HepG2 (cell line): Measurements from ENCODE around the gene DAG1. TPM values are rescaled to one million over a fixed set of nuclear protein-coding genes. Genes with fewer than 3 reads are reported as not detected.

Experiments
- BCL6 ChIP-seq: IDR thresholded peaks from 2 replicates; pipeline ENCODE4 v1.6.1; 2016; ENCODE audit warnings: missing genetic modification reagents, missing compliant biosample characterization
- FOXJ3 ChIP-seq: sonication (generic); formaldehyde crosslinking; IDR thresholded peaks from 2 replicates; pipeline ENCODE4 v1.4.0; 2020; ENCODE audit warnings: missing genetic modification reagents, mild to moderate bottlenecking, borderline replicate concordance
- HMG20A ChIP-seq: IDR thresholded peaks from 2 replicates; pipeline ENCODE4 v1.6.1; 2016; ENCODE audit warnings: borderline replicate concordance
- HOXA5 ChIP-seq: sonication (generic); formaldehyde crosslinking; IDR thresholded peaks from 2 replicates; pipeline ENCODE4 v1.4.0; 2020; ENCODE audit warnings: missing genetic modification reagents
- IKZF4 ChIP-seq: sonication (generic); formaldehyde crosslinking; IDR thresholded peaks from 2 replicates; pipeline ENCODE4 v1.5.1; 2020; ENCODE audit warnings: borderline replicate concordance, mild to moderate bottlenecking, low read depth, missing genetic modification reagents; ENCODE audit errors: not compliant biosample characterization
- MAFF ChIP-seq: IDR thresholded peaks from 2 replicates; pipeline ENCODE4 v1.6.1; 2011; ENCODE audit warnings: low read depth, low read length, improper control_type of control experiment
- MTA1 ChIP-seq: sonication (generic); formaldehyde crosslinking; IDR thresholded peaks from 2 replicates; pipeline ENCODE4 v1.4.0; 2020; ENCODE audit warnings: missing genetic modification reagents, mild to moderate bottlenecking, borderline replicate concordance
- PHF20 ChIP-seq: sonication (generic); formaldehyde crosslinking; IDR thresholded peaks from 2 replicates; pipeline ENCODE4 v1.5.0; 2020; ENCODE audit warnings: mild to moderate bottlenecking, missing genetic modification reagents
- PHF21A ChIP-seq: sonication (generic); formaldehyde crosslinking; IDR thresholded peaks from 2 replicates; pipeline ENCODE4 v1.5.0; 2020; ENCODE audit warnings: mild to moderate bottlenecking, missing genetic modification reagents
- RBM22 ChIP-seq: fragments of 200-400 bp; formaldehyde crosslinking; optimal IDR thresholded peaks from 2 replicates; pipeline ENCODE3; 2017; ENCODE audit warnings: mild to moderate bottlenecking, low read length, moderate library complexity
- SNAPC4 ChIP-seq: sonication (generic); formaldehyde crosslinking; IDR thresholded peaks from 2 replicates; pipeline ENCODE4 v1.4.0; 2020; ENCODE audit warnings: mild to moderate bottlenecking, missing genetic modification reagents
- SP1 ChIP-seq, 2 experiments: fragments of 450-650 bp in 1 of 2; sonication (generic) in 1 of 2; formaldehyde crosslinking in 1 of 2; IDR thresholded peaks; 2 replicates each; pipeline versions ENCODE4 v1.4.0 to v1.6.1; 2016 to 2020; ENCODE audit warnings: missing genetic modification reagents in 1 of 2
- SP5 ChIP-seq: IDR thresholded peaks from 2 replicates; pipeline ENCODE4 v1.6.1; 2016; ENCODE audit warnings: low read depth, borderline replicate concordance
- TAF1 ChIP-seq: sonication (generic); formaldehyde crosslinking; IDR thresholded peaks from 2 replicates; pipeline ENCODE4 v1.4.0; 2020; ENCODE audit warnings: missing genetic modification reagents
- ZC3H13 ChIP-seq: sonication (generic); formaldehyde crosslinking; IDR thresholded peaks from 2 replicates; pipeline ENCODE4 v1.8.1; 2023; ENCODE audit warnings: mild to moderate bottlenecking, missing genetic modification reagents, moderate library complexity
- ZNF225 ChIP-seq: sonication (generic); formaldehyde crosslinking; IDR thresholded peaks from 2 replicates; pipeline ENCODE4 v1.4.0; 2020; ENCODE audit warnings: mild to moderate bottlenecking, missing genetic modification reagents
- ZNF275 ChIP-seq: sonication (generic); formaldehyde crosslinking; IDR thresholded peaks from 2 replicates; pipeline ENCODE4 v1.8.0; 2022; ENCODE audit warnings: missing genetic modification reagents, mild to moderate bottlenecking, inconsistent platforms, borderline replicate concordance
- ZNF704 ChIP-seq: sonication (generic); formaldehyde crosslinking; IDR thresholded peaks from 2 replicates; pipeline ENCODE4 v1.8.1; 2023; ENCODE audit warnings: mild to moderate bottlenecking, inconsistent platforms, moderate library complexity, missing genetic modification reagents, borderline replicate concordance
- ZNF788 ChIP-seq: sonication (generic); formaldehyde crosslinking; IDR thresholded peaks from 2 replicates; pipeline ENCODE4 v1.5.0; 2020; ENCODE audit warnings: mild to moderate bottlenecking, missing genetic modification reagents, borderline replicate concordance
- ZNF850 ChIP-seq: sonication (generic); formaldehyde crosslinking; conservative IDR thresholded peaks from 2 replicates; pipeline ENCODE4 v1.9.0; 2021; ENCODE audit warnings: mild to moderate bottlenecking, missing genetic modification reagents
- polyA plus RNA-seq, 8 experiments: library from polyadenylated mRNA; depleted of rRNA in 3 of 8; stranded (reverse) in 7 of 8; unstranded in 1 of 8; fragments of >200 nt; fragmentation: Illumina TruSeq in 4 of 8; extraction: Trizol in 4 of 8; gene quantifications; 2 replicates each; pipeline versions ENCODE4 v1.2.1 to v1.2.3, GENCODE V29; 2011 to 2016; ENCODE audit warnings: low read depth in 4 of 8, missing spikeins in 1 of 8, mixed read lengths in 1 of 8; ENCODE audit not compliant: insufficient read depth in 1 of 8
- total RNA-seq, 5 experiments: library from RNA; depleted of rRNA; stranded (reverse); fragments of >200 nt; fragmentation: Illumina TruSeq; extraction: Trizol; gene quantifications; 2 replicates each; pipeline ENCODE4 v1.2.3, GENCODE V29; 2016; ENCODE audit warnings: low read depth in 1 of 5
- TF ChIP-seq, protein P1 (sequence below): IDR thresholded peaks from 2 replicates; pipeline ENCODE4 v1.6.1; 2018; ENCODE audit warnings: missing genetic modification reagents, mild to moderate bottlenecking, missing compliant biosample characterization

The DAG1 gene
- total and polyA plus RNA-seq, 2 of the 13 experiments (the other 11 are each of a cell fraction or from before 2014, with no cell fraction given), result 47.3 to 50.4 TPM

DNA sequence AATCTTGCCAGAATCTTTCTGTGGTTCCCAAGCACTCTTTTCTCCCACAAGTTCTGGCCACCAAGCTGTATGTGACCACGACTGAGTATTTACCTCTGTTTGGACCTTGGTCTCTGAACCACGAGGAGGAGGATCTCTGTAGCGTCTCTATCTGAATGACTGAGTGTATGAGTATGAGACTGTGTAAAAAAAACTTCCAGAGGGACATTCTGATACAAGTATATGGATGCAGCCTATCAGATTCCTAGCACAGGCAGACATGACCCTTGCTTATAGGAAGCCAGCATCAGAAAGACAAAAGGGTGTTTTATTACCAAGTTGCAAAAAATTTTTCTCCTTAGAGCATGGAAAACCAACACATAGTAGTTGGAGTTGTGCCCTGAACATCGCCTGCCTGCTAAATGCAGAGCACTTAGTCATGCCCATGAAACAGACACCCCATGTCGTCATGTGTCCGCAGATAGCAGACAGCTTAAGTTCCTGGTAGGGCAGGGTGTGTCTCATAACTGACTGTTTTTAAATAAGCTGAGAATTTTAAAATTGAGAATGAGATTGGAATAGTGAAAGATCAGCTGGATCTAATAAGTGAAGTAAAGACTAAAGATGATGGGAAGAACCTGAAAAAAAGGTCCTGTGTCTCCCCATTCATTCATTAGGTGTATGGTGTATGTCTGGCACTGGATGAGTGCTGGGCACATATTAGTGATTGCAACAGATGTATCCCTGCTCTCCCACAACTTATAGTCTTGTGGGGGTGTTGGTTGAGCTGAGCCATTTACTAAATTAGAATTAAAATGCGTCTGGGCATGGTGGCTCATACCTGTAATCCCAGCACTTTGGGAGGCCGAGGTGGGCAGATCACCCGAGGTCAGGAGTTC, 30.9 kb downstream of the DAG1 start (continued):
- TF ChIP-seq, protein P1, sequence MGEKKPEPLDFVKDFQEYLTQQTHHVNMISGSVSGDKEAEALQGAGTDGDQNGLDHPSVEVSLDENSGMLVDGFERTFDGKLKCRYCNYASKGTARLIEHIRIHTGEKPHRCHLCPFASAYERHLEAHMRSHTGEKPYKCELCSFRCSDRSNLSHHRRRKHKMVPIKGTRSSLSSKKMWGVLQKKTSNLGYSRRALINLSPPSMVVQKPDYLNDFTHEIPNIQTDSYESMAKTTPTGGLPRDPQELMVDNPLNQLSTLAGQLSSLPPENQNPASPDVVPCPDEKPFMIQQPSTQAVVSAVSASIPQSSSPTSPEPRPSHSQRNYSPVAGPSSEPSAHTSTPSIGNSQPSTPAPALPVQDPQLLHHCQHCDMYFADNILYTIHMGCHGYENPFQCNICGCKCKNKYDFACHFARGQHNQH (CRISPR knock-in tag), result no peak
- no peak for TF ChIP-seq TAF1 (CRISPR knock-in tag)
- no peak for TF ChIP-seq HOXA5 (CRISPR knock-in tag)
- peak; percentile 53 for TF ChIP-seq HMG20A (CRISPR knock-in tag)
- peak; percentile 33; the same call in 1 of the 2 replicates for TF ChIP-seq PHF21A (CRISPR knock-in tag)
- no peak for TF ChIP-seq IKZF4 (CRISPR knock-in tag)
- no peak for TF ChIP-seq MTA1 (CRISPR knock-in tag)
- no peak for TF ChIP-seq SP1 (IDR thresholded peaks at IDR 0.05)
- no peak for TF ChIP-seq SP1 (CRISPR knock-in tag; IDR thresholded peaks at IDR 0.05)
- no peak for TF ChIP-seq ZNF788 (CRISPR knock-in tag)
- TF ChIP-seq PHF20 (CRISPR knock-in tag), result no peak
- no peak for TF ChIP-seq ZNF225 (CRISPR knock-in tag)
- no peak for TF ChIP-seq ZNF704 (CRISPR knock-in tag)
- no peak for TF ChIP-seq ZC3H13 (CRISPR knock-in tag)
- TF ChIP-seq SNAPC4, result no peak
- TF ChIP-seq RBM22, result no peak
- TF ChIP-seq BCL6 (CRISPR knock-in tag), result 0 out of 2 replicates have a peak, but pooled peaks have one; percentile 23
- TF ChIP-seq ZNF850 (CRISPR knock-in tag), result no peak
- no peak for TF ChIP-seq ZNF275
- no peak for TF ChIP-seq SP5
- TF ChIP-seq MAFF, result no peak
- TF ChIP-seq FOXJ3 (CRISPR knock-in tag), result no peak
